GM12878 (cell line): ENCODE measurements around the gene TIMM17A. TPM values are rescaled to one million over a fixed set of nuclear protein-coding genes. Genes with fewer than 3 reads are reported as not detected.

Experiments used
- ATAC-seq: fragments of 200-7000 bp; cut with Tn5 transposase; 3 replicates; pipeline ENCODE4 v1.9.1; 2020; ENCODE audit warnings: mild to moderate bottlenecking, moderate library complexity
- BruUV-seq: library from RNA; stranded (reverse); fragments of 400-500 nt; replicated peaks from 2 replicates; lab custom pipeline; 2021; lab: Mats Ljungman, UMichigan
- CTCF ChIA-PET: fragments of 300-600 bp; sonication (Branson Sonifier 250); formaldehyde crosslinking; extraction: SDS; loops from one replicate; lab custom pipeline; 2021; ENCODE audit warnings: inconsistent platforms; lab: Yijun Ruan, JAX
- POLR2A ChIA-PET: fragments of 350-600 bp; formaldehyde crosslinking; extraction: SDS; loops from one replicate; lab custom pipeline; 2021; ENCODE audit warnings: inconsistent platforms; lab: Charles Lee
- RAD21 ChIA-PET: fragments of 300-600 bp; sonication (Branson Sonifier 250); formaldehyde crosslinking; loops from one replicate; lab custom pipeline; 2023; ENCODE audit warnings: antibody characterized with exemption; ENCODE audit not compliant: unreplicated experiment; lab: Charles Lee
- SMC1A ChIA-PET: fragments of 300-600 bp; sonication (Branson Sonifier 250); formaldehyde crosslinking; loops from one replicate; lab custom pipeline; 2023; ENCODE audit not compliant: unreplicated experiment, uncharacterized antibody; lab: Charles Lee
- DNase-seq: peaks from one replicate; pipeline ENCODE4 v3.0.0-alpha.2; 2011; ENCODE audit warnings: low read depth, low spot score
- FAIRE-seq: peaks from 3 replicates; lab custom pipeline; 2011; peaks lifted over from hg19 to GRCh38; lab: Jason Lieb, UNC
- H2AFZ ChIP-seq: 2 replicates; pipeline ENCODE4 v1.6.0; 2011; ENCODE audit warnings: low read depth, low read length, control low read depth; ENCODE audit not compliant: control insufficient read depth
- H3K27ac ChIP-seq: 2 replicates; pipeline ENCODE4 v1.5.1; 2011; ENCODE audit warnings: control low read depth; ENCODE audit not compliant: control insufficient read depth, insufficient read depth
- H3K27me3 ChIP-seq, 2 experiments: replicated peaks in 1 of 2; 2 replicates each; pipeline versions ENCODE4 v1.6.0 to v1.6.1; 2011; ENCODE audit warnings: low read length in 1 of 2; ENCODE audit not compliant: control insufficient read depth in 2 of 2, insufficient read depth in 2 of 2
- H3K36me3 ChIP-seq, 2 experiments: 2 replicates each; pipeline ENCODE4 v1.5.1; 2011; ENCODE audit warnings: low read length in 1 of 2; ENCODE audit not compliant: control insufficient read depth in 2 of 2, insufficient read depth in 2 of 2
- H3K4me1 ChIP-seq: 2 replicates; pipeline ENCODE4 v1.6.1; 2011; ENCODE audit warnings: mild to moderate bottlenecking, low read length, moderate library complexity, mixed read lengths; ENCODE audit not compliant: control insufficient read depth, insufficient read depth
- H3K4me2 ChIP-seq: 2 replicates; pipeline ENCODE4 v1.6.0; 2011; ENCODE audit warnings: control low read depth; ENCODE audit not compliant: control insufficient read depth, insufficient read depth
- H3K4me3 ChIP-seq: fragments of 200-600 bp; sonication (generic); 2 replicates; pipeline ENCODE4 v1.5.1; 2016
- H3K79me2 ChIP-seq: 2 replicates; pipeline ENCODE4 v1.6.0; 2011; ENCODE audit warnings: low read length; ENCODE audit not compliant: control insufficient read depth, insufficient read depth
- H3K9ac ChIP-seq: 2 replicates; pipeline ENCODE4 v1.8.0; 2011; ENCODE audit warnings: low read length, control low read depth, mixed read lengths; ENCODE audit not compliant: control insufficient read depth, insufficient read depth
- H3K9me3 ChIP-seq: replicated peaks from 3 replicates; pipeline ENCODE4 v1.5.1; 2011; ENCODE audit warnings: mild to moderate bottlenecking, low read length; ENCODE audit not compliant: control insufficient read depth, insufficient read depth
- H4K20me1 ChIP-seq: 2 replicates; pipeline ENCODE4 v1.6.0; 2011; ENCODE audit not compliant: control insufficient read depth, insufficient read depth
- BMI1 ChIP-seq: fragments of 450-650 bp; IDR thresholded peaks from 2 replicates; pipeline ENCODE4 v1.6.1; 2016; ENCODE audit warnings: mild to moderate bottlenecking, moderate library complexity, borderline replicate concordance
- CBFB ChIP-seq: IDR thresholded peaks from 2 replicates; pipeline ENCODE4 v1.6.1; 2016; ENCODE audit warnings: antibody characterized with exemption, low read depth
- CEBPB ChIP-seq, 2 experiments: fragments of 150-350 bp in 1 of 2; IDR thresholded peaks; 2 replicates each; pipeline ENCODE4 v1.6.1; 2012 to 2014; ENCODE audit warnings: low read depth in 2 of 2, low read length in 2 of 2, borderline replicate concordance in 1 of 2, inconsistent platforms in 1 of 2
- CHD1 ChIP-seq: IDR thresholded peaks from 2 replicates; pipeline ENCODE4 v1.6.1; 2012; ENCODE audit warnings: low read depth, low read length, improper control_type of control experiment
- EGR1 ChIP-seq, 2 experiments: IDR thresholded peaks; 1 replicate in 1 of 2; 2 replicates in 1 of 2; pipeline ENCODE4 v1.6.1; 2011 to 2012; ENCODE audit warnings: low read depth in 2 of 2, low read length in 2 of 2, borderline replicate concordance in 1 of 2, mild to moderate bottlenecking in 1 of 2, moderate library complexity in 1 of 2
- NR2C1 ChIP-seq: fragments of 450-650 bp; IDR thresholded peaks from 2 replicates; pipeline ENCODE4 v1.6.1; 2017; ENCODE audit warnings: antibody characterized with exemption, mild to moderate bottlenecking, moderate library complexity
- RELA ChIP-seq: fragments of 450-650 bp; IDR thresholded peaks from 2 replicates; pipeline ENCODE4 v1.8.0; 2014; ENCODE audit warnings: borderline replicate concordance; ENCODE audit not compliant: partially characterized antibody
- STAT3 ChIP-seq: IDR thresholded peaks from 2 replicates; pipeline ENCODE4 v1.6.1; 2011; ENCODE audit warnings: low read depth, low read length, improper control_type of control experiment
- WGBS: methylation state at CpG from one replicate; pipeline ENCODE4 v1.1.6; 2016; ENCODE audit warnings: low lambda C conversion rate; ENCODE audit not compliant: insufficient replicate concordance, insufficient coverage; ENCODE audit errors: missing lambda C conversion rate; 5-methylcytosine and 5-hydroxymethylcytosine counted together
- in situ Hi-C: fragments of 300-500 bp; cut with MboI; formaldehyde crosslinking; loops from 9 replicates; pipeline ENCODE4 v1.14.3; 2018; ENCODE audit warnings: mixed read lengths
- intact Hi-C: fragments of 100-400 bp; cut with micrococcal nuclease; formaldehyde crosslinking; loops from one replicate; pipeline ENCODE4 v1.14.2; 2022; ENCODE audit not compliant: unreplicated experiment
- polyA plus RNA-seq, 11 experiments: library from polyadenylated mRNA; depleted of rRNA in 4 of 11; unstranded in 6 of 11; stranded (reverse) in 5 of 11; fragments of >200 nt; fragmentation: Nextera tagmentation in 4 of 11; fragmentation: Illumina TruSeq in 1 of 11; extraction: Ambion mirVana in 4 of 11; extraction: Trizol in 1 of 11; gene quantifications; 1 replicate in 1 of 11; 2 replicates in 10 of 11; pipeline versions ENCODE4 v1.2.1 to v1.2.3, GENCODE V29; 2011 to 2016; ENCODE audit warnings: inconsistent platforms in 2 of 11, missing spikeins in 2 of 11, low read depth in 1 of 11
- total RNA-seq, 4 experiments: library from RNA; depleted of rRNA in 3 of 4; stranded (reverse); fragments of >200 nt in 3 of 4; fragmentation: Illumina TruSeq in 1 of 4; extraction: Trizol in 1 of 4; gene quantifications; 2 replicates each; pipeline versions ENCODE4 v1.2.1 to v1.2.3, GENCODE V29; 2013 to 2021
- TF ChIP-seq, protein P1 (sequence below): fragments of 450-650 bp; IDR thresholded peaks from 2 replicates; pipeline ENCODE4 v1.6.1; 2018; ENCODE audit warnings: mild to moderate bottlenecking, low read depth, moderate library complexity; ENCODE audit not compliant: partially characterized antibody
- TF ChIP-seq, protein P2 (sequence below): fragments of 450-650 bp; IDR thresholded peaks from 2 replicates; pipeline ENCODE4 v1.6.1; 2017; ENCODE audit warnings: mild to moderate bottlenecking, moderate library complexity
- TF ChIP-seq, protein P3 (sequence below): fragments of 450-650 bp; IDR thresholded peaks from 2 replicates; pipeline ENCODE4 v1.6.1; 2014; ENCODE audit warnings: mild to moderate bottlenecking
- TF ChIP-seq, protein P4 (sequence below): fragments of 450-650 bp; formaldehyde crosslinking; IDR thresholded peaks from 2 replicates; pipeline ENCODE4 v1.4.0; 2020; ENCODE audit warnings: mild to moderate bottlenecking, moderate library complexity

Gene TIMM17A
- total and polyA plus RNA-seq, 10 of the 15 experiments (the other 5 are each of a cell fraction or from before 2014, with no cell fraction given) = 68.6 to 357 (median 92.4) TPM

DNA sequence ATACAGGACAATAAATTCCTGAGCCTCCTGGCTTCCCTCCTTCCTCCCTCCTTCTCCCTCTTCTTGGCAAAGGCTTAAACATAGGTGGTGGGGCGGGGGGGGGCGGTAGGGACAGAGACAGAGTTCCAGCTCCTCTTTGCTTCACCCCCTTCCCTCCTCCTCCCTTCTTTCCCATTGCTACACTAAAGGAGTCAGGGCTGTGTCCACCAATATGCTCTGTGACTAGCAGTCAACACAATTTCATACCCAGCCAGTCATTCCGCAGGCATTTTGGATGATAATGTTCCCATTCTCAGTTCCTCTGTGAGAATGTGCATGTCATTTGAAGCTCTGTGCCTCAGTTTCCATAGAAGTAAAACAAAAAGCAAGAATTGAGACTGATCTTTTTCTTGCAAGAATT is 10.7 kb upstream of the TIMM17A start:
- peaks cover 13 to 17% of the 10 kb centered on the region in 2 experiments for H3K27me3 ChIP-seq
- no peaks in the 10 kb centered on the region for H3K79me2 ChIP-seq
- intact Hi-C loops = no loop called here
- no peak for FAIRE-seq
- no peaks in the 10 kb centered on the region for H3K36me3 ChIP-seq
- ChIA-PET SMC1A (no interaction called here), RAD21 (no interaction called here), POLR2A (interaction anchor here (0.6 kb wide), 1 partner anchor 165 kb away, joined by 6 read pairs; no protein-coding TSS in a partner anchor), CTCF (interaction anchor here (1.6 to 2.8 kb wide), 2 partner anchors 29 to 49 kb away, joined by 3 to 9 read pairs; no protein-coding TSS in a partner anchor)
- no peak overlapping the region for H3K9ac ChIP-seq
- no peak for DNase-seq
- no peak overlapping the region for H2AFZ ChIP-seq
- H3K4me3 ChIP-seq = no peak overlapping the region
- no peak for ATAC-seq
- H4K20me1 ChIP-seq = no peaks in the 10 kb centered on the region
- no peaks in the 10 kb centered on the region for H3K9me3 ChIP-seq
- 19% methylated on average over 3 of the region's 3 CpGs for WGBS
- H3K4me2 ChIP-seq = no peak overlapping the region
- BruUV-seq = no TSS peak
- no peak overlapping the region for H3K27ac ChIP-seq
- no peaks in the 10 kb centered on the region for H3K4me1 ChIP-seq
- in situ Hi-C loops = no loop called here
- no peak for TF ChIP-seq STAT3
- TF ChIP-seq, protein P1, sequence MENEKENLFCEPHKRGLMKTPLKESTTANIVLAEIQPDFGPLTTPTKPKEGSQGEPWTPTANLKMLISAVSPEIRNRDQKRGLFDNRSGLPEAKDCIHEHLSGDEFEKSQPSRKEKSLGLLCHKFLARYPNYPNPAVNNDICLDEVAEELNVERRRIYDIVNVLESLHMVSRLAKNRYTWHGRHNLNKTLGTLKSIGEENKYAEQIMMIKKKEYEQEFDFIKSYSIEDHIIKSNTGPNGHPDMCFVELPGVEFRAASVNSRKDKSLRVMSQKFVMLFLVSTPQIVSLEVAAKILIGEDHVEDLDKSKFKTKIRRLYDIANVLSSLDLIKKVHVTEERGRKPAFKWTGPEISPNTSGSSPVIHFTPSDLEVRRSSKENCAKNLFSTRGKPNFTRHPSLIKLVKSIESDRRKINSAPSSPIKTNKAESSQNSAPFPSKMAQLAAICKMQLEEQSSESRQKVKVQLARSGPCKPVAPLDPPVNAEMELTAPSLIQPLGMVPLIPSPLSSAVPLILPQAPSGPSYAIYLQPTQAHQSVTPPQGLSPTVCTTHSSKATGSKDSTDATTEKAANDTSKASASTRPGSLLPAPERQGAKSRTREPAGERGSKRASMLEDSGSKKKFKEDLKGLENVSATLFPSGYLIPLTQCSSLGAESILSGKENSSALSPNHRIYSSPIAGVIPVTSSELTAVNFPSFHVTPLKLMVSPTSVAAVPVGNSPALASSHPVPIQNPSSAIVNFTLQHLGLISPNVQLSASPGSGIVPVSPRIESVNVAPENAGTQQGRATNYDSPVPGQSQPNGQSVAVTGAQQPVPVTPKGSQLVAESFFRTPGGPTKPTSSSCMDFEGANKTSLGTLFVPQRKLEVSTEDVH = no peak
- no peak for TF ChIP-seq CBFB
- no peak for TF ChIP-seq RELA
- TF ChIP-seq CEBPB (IDR thresholded peaks at IDR 0.05; ENCODE audit: borderline replicate concordance in 1 of 2, low read depth in 2 of 2, low read length in 2 of 2) = no peak
- no peak for TF ChIP-seq EGR1 (IDR thresholded peaks at IDR 0.05; ENCODE audit: borderline replicate concordance in 1 of 2, low read depth in 2 of 2, low read length in 2 of 2)
- TF ChIP-seq, protein P2, sequence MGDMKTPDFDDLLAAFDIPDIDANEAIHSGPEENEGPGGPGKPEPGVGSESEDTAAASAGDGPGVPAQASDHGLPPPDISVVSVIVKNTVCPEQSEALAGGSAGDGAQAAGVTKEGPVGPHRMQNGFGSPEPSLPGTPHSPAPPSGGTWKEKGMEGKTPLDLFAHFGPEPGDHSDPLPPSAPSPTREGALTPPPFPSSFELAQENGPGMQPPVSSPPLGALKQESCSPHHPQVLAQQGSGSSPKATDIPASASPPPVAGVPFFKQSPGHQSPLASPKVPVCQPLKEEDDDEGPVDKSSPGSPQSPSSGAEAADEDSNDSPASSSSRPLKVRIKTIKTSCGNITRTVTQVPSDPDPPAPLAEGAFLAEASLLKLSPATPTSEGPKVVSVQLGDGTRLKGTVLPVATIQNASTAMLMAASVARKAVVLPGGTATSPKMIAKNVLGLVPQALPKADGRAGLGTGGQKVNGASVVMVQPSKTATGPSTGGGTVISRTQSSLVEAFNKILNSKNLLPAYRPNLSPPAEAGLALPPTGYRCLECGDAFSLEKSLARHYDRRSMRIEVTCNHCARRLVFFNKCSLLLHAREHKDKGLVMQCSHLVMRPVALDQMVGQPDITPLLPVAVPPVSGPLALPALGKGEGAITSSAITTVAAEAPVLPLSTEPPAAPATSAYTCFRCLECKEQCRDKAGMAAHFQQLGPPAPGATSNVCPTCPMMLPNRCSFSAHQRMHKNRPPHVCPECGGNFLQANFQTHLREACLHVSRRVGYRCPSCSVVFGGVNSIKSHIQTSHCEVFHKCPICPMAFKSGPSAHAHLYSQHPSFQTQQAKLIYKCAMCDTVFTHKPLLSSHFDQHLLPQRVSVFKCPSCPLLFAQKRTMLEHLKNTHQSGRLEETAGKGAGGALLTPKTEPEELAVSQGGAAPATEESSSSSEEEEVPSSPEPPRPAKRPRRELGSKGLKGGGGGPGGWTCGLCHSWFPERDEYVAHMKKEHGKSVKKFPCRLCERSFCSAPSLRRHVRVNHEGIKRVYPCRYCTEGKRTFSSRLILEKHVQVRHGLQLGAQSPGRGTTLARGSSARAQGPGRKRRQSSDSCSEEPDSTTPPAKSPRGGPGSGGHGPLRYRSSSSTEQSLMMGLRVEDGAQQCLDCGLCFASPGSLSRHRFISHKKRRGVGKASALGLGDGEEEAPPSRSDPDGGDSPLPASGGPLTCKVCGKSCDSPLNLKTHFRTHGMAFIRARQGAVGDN = no peak
- TF ChIP-seq NR2C1 = no peak
- no peak for TF ChIP-seq CHD1
- TF ChIP-seq, protein P3, sequence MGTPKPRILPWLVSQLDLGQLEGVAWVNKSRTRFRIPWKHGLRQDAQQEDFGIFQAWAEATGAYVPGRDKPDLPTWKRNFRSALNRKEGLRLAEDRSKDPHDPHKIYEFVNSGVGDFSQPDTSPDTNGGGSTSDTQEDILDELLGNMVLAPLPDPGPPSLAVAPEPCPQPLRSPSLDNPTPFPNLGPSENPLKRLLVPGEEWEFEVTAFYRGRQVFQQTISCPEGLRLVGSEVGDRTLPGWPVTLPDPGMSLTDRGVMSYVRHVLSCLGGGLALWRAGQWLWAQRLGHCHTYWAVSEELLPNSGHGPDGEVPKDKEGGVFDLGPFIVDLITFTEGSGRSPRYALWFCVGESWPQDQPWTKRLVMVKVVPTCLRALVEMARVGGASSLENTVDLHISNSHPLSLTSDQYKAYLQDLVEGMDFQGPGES = no peak
- TF ChIP-seq BMI1 = no peak
- TF ChIP-seq, protein P4, sequence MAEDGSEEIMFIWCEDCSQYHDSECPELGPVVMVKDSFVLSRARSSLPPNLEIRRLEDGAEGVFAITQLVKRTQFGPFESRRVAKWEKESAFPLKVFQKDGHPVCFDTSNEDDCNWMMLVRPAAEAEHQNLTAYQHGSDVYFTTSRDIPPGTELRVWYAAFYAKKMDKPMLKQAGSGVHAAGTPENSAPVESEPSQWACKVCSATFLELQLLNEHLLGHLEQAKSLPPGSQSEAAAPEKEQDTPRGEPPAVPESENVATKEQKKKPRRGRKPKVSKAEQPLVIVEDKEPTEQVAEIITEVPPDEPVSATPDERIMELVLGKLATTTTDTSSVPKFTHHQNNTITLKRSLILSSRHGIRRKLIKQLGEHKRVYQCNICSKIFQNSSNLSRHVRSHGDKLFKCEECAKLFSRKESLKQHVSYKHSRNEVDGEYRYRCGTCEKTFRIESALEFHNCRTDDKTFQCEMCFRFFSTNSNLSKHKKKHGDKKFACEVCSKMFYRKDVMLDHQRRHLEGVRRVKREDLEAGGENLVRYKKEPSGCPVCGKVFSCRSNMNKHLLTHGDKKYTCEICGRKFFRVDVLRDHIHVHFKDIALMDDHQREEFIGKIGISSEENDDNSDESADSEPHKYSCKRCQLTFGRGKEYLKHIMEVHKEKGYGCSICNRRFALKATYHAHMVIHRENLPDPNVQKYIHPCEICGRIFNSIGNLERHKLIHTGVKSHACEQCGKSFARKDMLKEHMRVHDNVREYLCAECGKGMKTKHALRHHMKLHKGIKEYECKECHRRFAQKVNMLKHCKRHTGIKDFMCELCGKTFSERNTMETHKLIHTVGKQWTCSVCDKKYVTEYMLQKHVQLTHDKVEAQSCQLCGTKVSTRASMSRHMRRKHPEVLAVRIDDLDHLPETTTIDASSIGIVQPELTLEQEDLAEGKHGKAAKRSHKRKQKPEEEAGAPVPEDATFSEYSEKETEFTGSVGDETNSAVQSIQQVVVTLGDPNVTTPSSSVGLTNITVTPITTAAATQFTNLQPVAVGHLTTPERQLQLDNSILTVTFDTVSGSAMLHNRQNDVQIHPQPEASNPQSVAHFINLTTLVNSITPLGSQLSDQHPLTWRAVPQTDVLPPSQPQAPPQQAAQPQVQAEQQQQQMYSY (CRISPR knock-in tag) = no peak
